ENCODE measurements around the gene TCTN1. TPM values are rescaled to one million over a fixed set of nuclear protein-coding genes. Genes with fewer than 3 reads are reported as not detected.

The TCTN1 gene
- total and polyA plus RNA-seq, 9 of the 15 experiments (the other 6 are each of a cell fraction or from before 2014, with no cell fraction given), result 0.32 to 12.5 (median 4.0) TPM

DNA sequence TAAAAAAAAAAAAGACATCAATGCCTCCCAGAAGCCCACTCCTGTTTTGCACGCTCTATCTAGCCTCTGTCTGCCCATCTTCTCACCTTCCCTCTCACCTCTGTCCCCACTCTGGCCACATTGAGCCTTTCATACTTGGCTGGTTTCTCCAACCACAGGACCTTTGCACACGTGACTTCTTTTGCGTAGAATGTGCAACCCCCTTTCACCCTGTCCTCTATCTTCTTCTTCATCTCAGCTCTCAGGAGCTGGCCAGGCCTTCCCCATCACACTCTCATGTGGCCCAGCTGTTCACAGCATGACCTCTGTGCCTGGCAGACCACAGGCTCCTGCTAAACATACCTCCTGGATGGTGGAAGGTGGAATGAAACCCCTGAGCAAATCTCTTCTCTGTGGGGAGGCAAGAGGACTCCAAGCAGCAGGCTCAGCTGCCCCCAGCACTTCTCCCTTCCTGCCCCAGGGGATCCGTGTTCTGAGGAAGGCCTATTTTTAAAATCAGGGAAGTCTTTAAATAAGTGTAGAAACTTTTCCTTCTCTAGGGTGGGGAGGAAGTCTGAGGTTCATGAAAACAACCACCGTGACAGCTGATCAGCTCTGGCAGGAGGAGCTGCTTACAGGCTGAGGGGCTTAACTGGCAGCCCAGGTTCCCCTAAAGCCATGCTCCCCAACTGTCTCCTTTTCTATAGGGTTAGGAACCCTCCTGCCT lies 63.4 kb downstream of the TCTN1 start:
- no TSS peak for BruUV-seq (replicated peaks)
- in situ Hi-C loops (cut with MboI), result no loop called here
- Histone ChIP-seq H3K9me3 (replicated peaks; ENCODE audit: control insufficient read depth, insufficient read depth, low read depth, low read length) (no peaks in the 10 kb centered on the region), H3K27ac (ENCODE audit: extremely low read depth, low read depth, low read length) (no peak overlapping the region), H3K4me3 (no peak overlapping the region), H3K79me2 (ENCODE audit: control insufficient read depth, insufficient read depth, low read length) (no peaks in the 10 kb centered on the region), H3K9me1 (ENCODE audit: control insufficient read depth, insufficient read depth, low read length) (no peaks in the 10 kb centered on the region), H2AFZ (ENCODE audit: low read depth, low read length) (no peak overlapping the region), H3K4me2 (ENCODE audit: insufficient read depth, low read length) (no peak overlapping the region), H3K4me1 (replicated peaks in 1 of 2; ENCODE audit: control insufficient read depth in 2 of 2, insufficient read depth in 2 of 2, low read length in 2 of 2) (no peaks in the 10 kb centered on the region), H3K27me3 (ENCODE audit: control insufficient read depth in 2 of 2, insufficient read depth in 2 of 2, low read length in 2 of 2) (peaks cover under 1 to 22% of the 10 kb centered on the region in 2 experiments; a peak in 3 of 5 replicates), H4K20me1 (replicated peaks; ENCODE audit: control insufficient read depth, insufficient read depth, low read length) (no peaks in the 10 kb centered on the region; the same call in 1 of the 2 replicates), H3K36me3 (ENCODE audit: control insufficient read depth, insufficient read depth, low read length) (no peaks in the 10 kb centered on the region), H3K9ac (ENCODE audit: insufficient read depth in 1 of 2, low read depth in 2 of 2, low read length in 2 of 2) (no peak overlapping the region)
- CTCF ChIA-PET (ENCODE audit: low intra/inter-chr PET ratio), result interaction anchor here (0.6 kb wide), 1 partner anchor 1290 kb away, joined by 3 read pairs; no protein-coding TSS in a partner anchor
- intact Hi-C loops (cut with micrococcal nuclease), result no loop called here
- ATAC-seq (peak; percentile 43; the same call in 2 of the 3 replicates), DNase-seq (ENCODE audit: extremely low read depth in 1 of 4, low spot score in 3 of 4) (no peak), FAIRE-seq (no peak)
- POLR2A ChIA-PET, result interaction anchor here (0.7 kb wide), 1 partner anchor 13 kb away, joined by 3 read pairs; no protein-coding TSS in a partner anchor
- WGBS (ENCODE audit: insufficient coverage, low coverage, missing lambda C conversion rate), result 3% methylated on average over 5 of the region's 5 CpGs
- TF ChIP-seq, protein P1, sequence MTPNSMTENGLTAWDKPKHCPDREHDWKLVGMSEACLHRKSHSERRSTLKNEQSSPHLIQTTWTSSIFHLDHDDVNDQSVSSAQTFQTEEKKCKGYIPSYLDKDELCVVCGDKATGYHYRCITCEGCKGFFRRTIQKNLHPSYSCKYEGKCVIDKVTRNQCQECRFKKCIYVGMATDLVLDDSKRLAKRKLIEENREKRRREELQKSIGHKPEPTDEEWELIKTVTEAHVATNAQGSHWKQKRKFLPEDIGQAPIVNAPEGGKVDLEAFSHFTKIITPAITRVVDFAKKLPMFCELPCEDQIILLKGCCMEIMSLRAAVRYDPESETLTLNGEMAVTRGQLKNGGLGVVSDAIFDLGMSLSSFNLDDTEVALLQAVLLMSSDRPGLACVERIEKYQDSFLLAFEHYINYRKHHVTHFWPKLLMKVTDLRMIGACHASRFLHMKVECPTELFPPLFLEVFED (CRISPR knock-in tag; conservative IDR thresholded peaks at IDR 0.05), result no peak
- TF ChIP-seq NCOA2 (IDR thresholded peaks at IDR 0.05; ENCODE audit: partially characterized antibody in 2 of 2) (no peak), TFAP4 (CRISPR knock-in tag; IDR thresholded peaks at IDR 0.05; ENCODE audit: borderline replicate concordance) (peak; percentile 45; the same call in 1 of the 2 replicates), BHLHE40 (IDR thresholded peaks at IDR 0.05; ENCODE audit: low read length) (peak; percentile 32; the same call in 1 of the 2 replicates), THRA (IDR thresholded peaks at IDR 0.05) (no peak), CCAR2 (IDR thresholded peaks at IDR 0.05; ENCODE audit: low read depth, low read length) (no peak), ZBTB17 (CRISPR knock-in tag; IDR thresholded peaks at IDR 0.05) (no peak), ZNF445 (CRISPR knock-in tag; IDR thresholded peaks at IDR 0.05; ENCODE audit: low read depth) (no peak), RAD51 (IDR thresholded peaks at IDR 0.05; ENCODE audit: borderline replicate concordance, low read depth) (peak; percentile 48; the same call in 1 of the 2 replicates), HDGF (IDR thresholded peaks at IDR 0.05) (no peak), FOS (IDR thresholded peaks at IDR 0.05; ENCODE audit: extremely low read depth, insufficient read length) (no peak)
- TF ChIP-seq, protein P2, sequence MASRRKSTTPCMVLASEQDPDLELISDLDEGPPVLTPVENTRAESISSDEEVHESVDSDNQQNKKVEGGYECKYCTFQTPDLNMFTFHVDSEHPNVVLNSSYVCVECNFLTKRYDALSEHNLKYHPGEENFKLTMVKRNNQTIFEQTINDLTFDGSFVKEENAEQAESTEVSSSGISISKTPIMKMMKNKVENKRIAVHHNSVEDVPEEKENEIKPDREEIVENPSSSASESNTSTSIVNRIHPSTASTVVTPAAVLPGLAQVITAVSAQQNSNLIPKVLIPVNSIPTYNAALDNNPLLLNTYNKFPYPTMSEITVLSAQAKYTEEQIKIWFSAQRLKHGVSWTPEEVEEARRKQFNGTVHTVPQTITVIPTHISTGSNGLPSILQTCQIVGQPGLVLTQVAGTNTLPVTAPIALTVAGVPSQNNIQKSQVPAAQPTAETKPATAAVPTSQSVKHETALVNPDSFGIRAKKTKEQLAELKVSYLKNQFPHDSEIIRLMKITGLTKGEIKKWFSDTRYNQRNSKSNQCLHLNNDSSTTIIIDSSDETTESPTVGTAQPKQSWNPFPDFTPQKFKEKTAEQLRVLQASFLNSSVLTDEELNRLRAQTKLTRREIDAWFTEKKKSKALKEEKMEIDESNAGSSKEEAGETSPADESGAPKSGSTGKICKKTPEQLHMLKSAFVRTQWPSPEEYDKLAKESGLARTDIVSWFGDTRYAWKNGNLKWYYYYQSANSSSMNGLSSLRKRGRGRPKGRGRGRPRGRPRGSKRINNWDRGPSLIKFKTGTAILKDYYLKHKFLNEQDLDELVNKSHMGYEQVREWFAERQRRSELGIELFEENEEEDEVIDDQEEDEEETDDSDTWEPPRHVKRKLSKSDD (conservative IDR thresholded peaks at IDR 0.05; ENCODE audit: low read length), result no peak
- TF ChIP-seq, protein P3, sequence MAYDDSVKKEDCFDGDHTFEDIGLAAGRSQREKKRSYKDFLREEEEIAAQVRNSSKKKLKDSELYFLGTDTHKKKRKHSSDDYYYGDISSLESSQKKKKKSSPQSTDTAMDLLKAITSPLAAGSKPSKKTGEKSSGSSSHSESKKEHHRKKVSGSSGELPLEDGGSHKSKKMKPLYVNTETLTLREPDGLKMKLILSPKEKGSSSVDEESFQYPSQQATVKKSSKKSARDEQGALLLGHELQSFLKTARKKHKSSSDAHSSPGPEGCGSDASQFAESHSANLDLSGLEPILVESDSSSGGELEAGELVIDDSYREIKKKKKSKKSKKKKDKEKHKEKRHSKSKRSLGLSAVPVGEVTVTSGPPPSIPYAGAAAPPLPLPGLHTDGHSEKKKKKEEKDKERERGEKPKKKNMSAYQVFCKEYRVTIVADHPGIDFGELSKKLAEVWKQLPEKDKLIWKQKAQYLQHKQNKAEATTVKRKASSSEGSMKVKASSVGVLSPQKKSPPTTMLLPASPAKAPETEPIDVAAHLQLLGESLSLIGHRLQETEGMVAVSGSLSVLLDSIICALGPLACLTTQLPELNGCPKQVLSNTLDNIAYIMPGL (CRISPR knock-in tag; IDR thresholded peaks at IDR 0.05), result no peak
